Mesothelial cell of epicardium (in vitro differentiated cells): ENCODE results near the gene RNF144B. TPM values are rescaled to one million over a fixed set of nuclear protein-coding genes. Genes with fewer than 3 reads are reported as not detected.

Source experiments
- DNase-seq, 2 experiments: peaks; one replicate each; pipeline ENCODE4 v3.0.0; 2021; ENCODE audit warnings: low spot score in 2 of 2; ENCODE audit not compliant: unreplicated experiment in 2 of 2
- H3K27ac Mint-ChIP-seq: 2 replicates; pipeline ENCODE4 v1.8.0; 2021; ENCODE audit warnings: mixed read lengths
- H3K27me3 Mint-ChIP-seq: 2 replicates; pipeline ENCODE4 v1.8.0; 2021; ENCODE audit warnings: low read depth, mixed read lengths
- H3K36me3 Mint-ChIP-seq: 2 replicates; pipeline ENCODE4 v1.8.0; 2021; ENCODE audit warnings: mixed read lengths
- H3K4me1 Mint-ChIP-seq: 2 replicates; pipeline ENCODE4 v1.8.0; 2021; ENCODE audit warnings: mixed read lengths
- H3K4me3 Mint-ChIP-seq: 2 replicates; pipeline ENCODE4 v1.8.0; 2021; ENCODE audit warnings: mild to moderate bottlenecking, moderate library complexity, mixed read lengths
- H3K9me3 Mint-ChIP-seq: 2 replicates; pipeline ENCODE4 v1.8.0; 2021; ENCODE audit warnings: mixed read lengths
- total RNA-seq: library from RNA; stranded (reverse); gene quantifications from 3 replicates; pipeline ENCODE4 v1.2.1, GENCODE V29; 2021
- TF ChIP-seq, protein P1 (sequence below): fragments of 200-600 bp; sonication (generic); IDR thresholded peaks from one replicate; pipeline ENCODE4 v1.5.0; 2021; ENCODE audit warnings: antibody characterized with exemption; ENCODE audit not compliant: unreplicated experiment

RNF144B gene
- total RNA-seq, 1 donor from 2014 or later: 5.1 TPM

GRCh38 chr6:18441251-18441979, 54.3 kb downstream of the RNF144B start:
- H3K36me3 Mint-ChIP-seq: no peaks in the 10 kb centered on the region
- no peaks in the 10 kb centered on the region for H3K4me1 Mint-ChIP-seq
- TF ChIP-seq, protein P1, sequence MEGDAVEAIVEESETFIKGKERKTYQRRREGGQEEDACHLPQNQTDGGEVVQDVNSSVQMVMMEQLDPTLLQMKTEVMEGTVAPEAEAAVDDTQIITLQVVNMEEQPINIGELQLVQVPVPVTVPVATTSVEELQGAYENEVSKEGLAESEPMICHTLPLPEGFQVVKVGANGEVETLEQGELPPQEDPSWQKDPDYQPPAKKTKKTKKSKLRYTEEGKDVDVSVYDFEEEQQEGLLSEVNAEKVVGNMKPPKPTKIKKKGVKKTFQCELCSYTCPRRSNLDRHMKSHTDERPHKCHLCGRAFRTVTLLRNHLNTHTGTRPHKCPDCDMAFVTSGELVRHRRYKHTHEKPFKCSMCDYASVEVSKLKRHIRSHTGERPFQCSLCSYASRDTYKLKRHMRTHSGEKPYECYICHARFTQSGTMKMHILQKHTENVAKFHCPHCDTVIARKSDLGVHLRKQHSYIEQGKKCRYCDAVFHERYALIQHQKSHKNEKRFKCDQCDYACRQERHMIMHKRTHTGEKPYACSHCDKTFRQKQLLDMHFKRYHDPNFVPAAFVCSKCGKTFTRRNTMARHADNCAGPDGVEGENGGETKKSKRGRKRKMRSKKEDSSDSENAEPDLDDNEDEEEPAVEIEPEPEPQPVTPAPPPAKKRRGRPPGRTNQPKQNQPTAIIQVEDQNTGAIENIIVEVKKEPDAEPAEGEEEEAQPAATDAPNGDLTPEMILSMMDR: no peak
- H3K4me3 Mint-ChIP-seq: no peak overlapping the region
- no peaks in the 10 kb centered on the region for H3K27me3 Mint-ChIP-seq
- DNase-seq: no peak
- H3K27ac Mint-ChIP-seq: no peak overlapping the region
- H3K9me3 Mint-ChIP-seq: no peaks in the 10 kb centered on the region

- DNase-seq: no peak
- no peaks in the 10 kb centered on the region for H3K36me3 Mint-ChIP-seq
- H3K27ac Mint-ChIP-seq: no peak overlapping the region
- TF ChIP-seq, protein P1: no peak
- no peaks in the 10 kb centered on the region for H3K4me1 Mint-ChIP-seq
- no peaks in the 10 kb centered on the region for H3K27me3 Mint-ChIP-seq
- no peak overlapping the region for H3K4me3 Mint-ChIP-seq
- no peaks in the 10 kb centered on the region for H3K9me3 Mint-ChIP-seq
These were observed 57.0 kb downstream of the RNF144B start for GRCh38 chr6:18444111-18444510.

- Mint-ChIP-seq H3K27ac (no peak overlapping the region), H3K27me3 (no peaks in the 10 kb centered on the region), H3K36me3 (no peaks in the 10 kb centered on the region), H3K9me3 (no peaks in the 10 kb centered on the region), H3K4me1 (no peaks in the 10 kb centered on the region), H3K4me3 (no peak overlapping the region)
- no peak for DNase-seq
- TF ChIP-seq, protein P1: no peak
These were observed 58.1 kb downstream of the RNF144B start for GRCh38 chr6:18445228-18445627.

DNA sequence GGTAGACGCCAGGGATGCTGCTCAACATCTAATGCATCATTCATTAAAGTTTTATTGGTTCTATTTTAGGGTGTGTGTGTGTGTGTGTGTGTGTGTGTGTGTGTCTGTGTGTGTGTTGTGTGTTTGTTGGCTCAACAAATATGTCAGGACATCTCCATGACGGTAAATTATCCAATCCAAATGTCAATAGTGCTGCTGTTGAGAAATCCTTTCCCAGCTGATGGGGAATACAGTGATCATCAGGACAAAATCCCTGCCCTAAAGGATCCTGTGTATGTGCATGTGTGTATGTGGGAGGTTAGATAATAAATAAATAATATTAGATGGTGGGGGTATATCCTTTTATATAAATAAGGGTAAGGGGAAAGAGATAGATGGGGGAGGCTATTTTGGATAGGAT, 59.6 kb downstream of the RNF144B start:
- H3K4me3 Mint-ChIP-seq: no peak overlapping the region
- H3K36me3 Mint-ChIP-seq: no peaks in the 10 kb centered on the region
- TF ChIP-seq, protein P1: no peak
- no peaks in the 10 kb centered on the region for H3K4me1 Mint-ChIP-seq
- no peak overlapping the region for H3K27ac Mint-ChIP-seq
- no peaks in the 10 kb centered on the region for H3K27me3 Mint-ChIP-seq
- DNase-seq: no peak
- no peaks in the 10 kb centered on the region for H3K9me3 Mint-ChIP-seq

DNA sequence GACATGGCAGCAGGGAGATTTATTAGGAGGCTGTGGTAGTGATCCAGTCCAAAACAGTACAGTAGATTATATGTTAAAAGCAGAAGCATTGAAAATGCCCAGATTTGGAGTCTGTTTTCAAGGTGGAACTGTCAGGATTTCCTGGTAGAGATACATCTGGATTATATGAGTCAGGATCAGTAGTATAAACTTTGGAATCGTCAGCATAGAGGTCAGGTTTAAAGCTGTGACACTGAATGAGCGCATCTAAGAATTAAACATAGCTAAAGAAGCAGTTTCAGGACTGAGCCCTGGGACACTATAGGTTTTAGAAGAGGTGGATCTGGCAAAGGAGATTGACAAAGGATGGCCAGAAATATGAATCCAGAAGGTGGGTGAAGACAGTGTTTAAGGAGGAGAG, 60.4 kb downstream of the RNF144B start:
- DNase-seq: no peak
- no peak overlapping the region for H3K27ac Mint-ChIP-seq

More for the DNA sequence above, 60.4 kb downstream of the RNF144B start:
- no peaks in the 10 kb centered on the region for H3K4me1 Mint-ChIP-seq
- no peaks in the 10 kb centered on the region for H3K9me3 Mint-ChIP-seq
- no peaks in the 10 kb centered on the region for H3K36me3 Mint-ChIP-seq
- H3K4me3 Mint-ChIP-seq: no peak overlapping the region
- TF ChIP-seq, protein P1: no peak
- no peaks in the 10 kb centered on the region for H3K27me3 Mint-ChIP-seq
